Right renal pelvis (tissue), 4 donors: ENCODE measurements around the gene CCNK. TPM values are rescaled to one million over a fixed set of nuclear protein-coding genes. Genes with fewer than 3 reads are reported as not detected.

Experiments used
- DNase-seq, 4 donors: peaks; one replicate each; pipeline ENCODE4 v3.0.0-alpha.2; 2013; ENCODE audit warnings: low read depth in 4 of 4, low spot score in 3 of 4, missing footprints in 1 of 4
- polyA plus RNA-seq, 4 donors: library from polyadenylated mRNA; unstranded; fragments of 120-200 nt; gene quantifications; one replicate each; pipeline ENCODE4 v1.2.1, GENCODE V29; 2013; ENCODE audit not compliant: insufficient read length in 4 of 4

The CCNK gene
- 10 to 100 TPM; 41.7 to 54.9 (median 48.3) TPM for polyA plus RNA-seq

DNA sequence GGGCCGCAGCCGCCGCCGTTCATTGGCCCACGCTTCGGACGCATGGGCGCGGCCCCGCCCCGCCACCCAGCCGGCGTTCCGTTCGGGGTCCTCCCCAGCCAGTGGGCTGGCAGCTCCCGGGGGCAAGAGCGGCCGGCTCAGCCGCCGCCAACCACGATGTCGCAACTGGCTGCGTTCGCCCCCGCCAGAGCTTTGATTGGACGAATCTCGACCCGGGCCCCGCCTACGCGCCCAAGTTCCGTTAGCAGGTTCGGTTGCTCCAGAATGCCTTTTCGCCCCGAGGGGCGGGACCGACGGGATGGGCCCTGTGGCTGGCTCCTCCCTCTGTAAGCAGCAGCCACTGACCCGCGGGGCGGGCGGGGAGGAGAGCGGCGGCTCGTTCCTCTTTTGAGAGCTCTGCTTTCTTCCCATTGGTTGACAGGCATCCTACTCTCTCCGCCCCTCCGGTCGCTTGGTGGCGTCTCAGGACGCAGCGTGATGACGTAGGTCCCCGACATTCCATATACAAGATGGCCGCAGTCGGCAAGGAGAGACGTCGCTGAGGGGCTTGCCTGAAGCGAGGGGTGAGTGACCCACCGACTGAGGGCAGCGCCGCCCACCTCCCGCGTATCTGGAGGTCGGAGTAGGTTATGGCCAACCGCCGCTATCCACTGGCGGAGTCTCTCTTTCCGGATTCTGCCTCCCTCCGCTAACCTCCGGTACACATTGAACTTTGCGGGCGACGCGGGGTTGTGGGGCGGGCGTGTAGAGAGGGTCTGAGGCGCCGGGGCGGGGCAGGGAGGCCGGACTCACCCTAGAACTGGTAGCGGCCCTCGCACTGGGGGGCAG is at the start of gene CCNK:
CCNK (plus strand) TSS at position 493 of the 828 bp plus-strand sequence. CDS start 11,269 bp downstream, outside the sequence.
- DNase-seq = peak; percentile 99 to 100 (median 99)

DNA sequence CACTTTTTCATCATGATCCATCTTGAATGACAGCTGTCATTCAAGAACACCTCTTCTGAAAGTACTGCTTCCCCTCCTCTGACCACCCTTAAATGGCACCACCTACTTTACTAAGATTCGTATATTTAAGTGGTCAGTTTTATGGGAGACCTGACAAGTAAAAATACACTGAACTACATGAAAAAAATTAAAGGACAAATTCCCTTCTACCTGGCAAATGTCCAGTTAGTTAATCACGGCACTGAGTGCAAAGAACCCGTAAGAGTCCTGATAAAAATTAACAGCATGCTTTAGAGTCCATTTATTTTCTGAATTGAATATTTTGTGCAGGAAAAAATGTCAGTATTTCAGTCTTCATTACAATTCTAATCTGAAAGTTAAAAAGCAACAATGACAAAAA is 49.2 kb upstream of the CCNK start:
- DNase-seq = no peak

DNA sequence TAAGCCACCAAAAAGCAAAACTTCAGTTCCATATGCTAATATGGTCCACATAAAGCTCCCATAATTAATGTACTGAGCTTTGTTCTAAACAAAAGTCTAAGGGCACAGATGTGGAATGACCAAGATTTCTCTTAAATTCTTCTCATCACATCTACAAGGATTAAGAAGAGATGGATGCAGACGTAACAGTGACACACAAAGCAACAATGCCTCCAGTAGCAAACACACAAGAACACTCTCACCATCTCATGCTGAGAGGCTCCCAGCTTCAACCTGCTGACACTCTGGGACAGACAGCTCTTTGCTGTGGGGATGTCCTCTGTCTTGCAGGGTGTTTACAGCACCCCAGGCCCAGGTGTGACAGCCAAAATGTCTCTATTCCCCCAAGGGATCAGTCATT is 48.7 kb upstream of the CCNK start:
- no peak for DNase-seq

DNA sequence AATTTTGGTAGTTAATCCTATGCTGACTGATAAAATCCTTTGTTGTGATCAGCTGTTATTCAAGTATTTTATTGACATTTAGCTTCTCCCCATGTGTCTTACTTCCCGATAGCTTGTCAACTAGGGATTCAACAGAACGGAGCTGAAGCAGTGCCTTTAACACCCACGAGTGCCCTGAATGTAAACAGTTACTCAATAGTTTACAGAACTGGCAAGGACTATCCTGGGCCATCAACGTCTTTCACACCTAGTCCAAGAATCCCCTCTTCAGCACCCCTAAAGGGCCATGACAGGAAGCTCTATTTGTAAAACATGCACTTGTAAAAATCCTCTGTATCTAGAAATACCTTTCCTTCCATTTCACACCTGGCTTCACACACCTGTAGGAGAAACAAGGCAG is 45.9 kb upstream of the CCNK start:
- no peak for DNase-seq

DNA sequence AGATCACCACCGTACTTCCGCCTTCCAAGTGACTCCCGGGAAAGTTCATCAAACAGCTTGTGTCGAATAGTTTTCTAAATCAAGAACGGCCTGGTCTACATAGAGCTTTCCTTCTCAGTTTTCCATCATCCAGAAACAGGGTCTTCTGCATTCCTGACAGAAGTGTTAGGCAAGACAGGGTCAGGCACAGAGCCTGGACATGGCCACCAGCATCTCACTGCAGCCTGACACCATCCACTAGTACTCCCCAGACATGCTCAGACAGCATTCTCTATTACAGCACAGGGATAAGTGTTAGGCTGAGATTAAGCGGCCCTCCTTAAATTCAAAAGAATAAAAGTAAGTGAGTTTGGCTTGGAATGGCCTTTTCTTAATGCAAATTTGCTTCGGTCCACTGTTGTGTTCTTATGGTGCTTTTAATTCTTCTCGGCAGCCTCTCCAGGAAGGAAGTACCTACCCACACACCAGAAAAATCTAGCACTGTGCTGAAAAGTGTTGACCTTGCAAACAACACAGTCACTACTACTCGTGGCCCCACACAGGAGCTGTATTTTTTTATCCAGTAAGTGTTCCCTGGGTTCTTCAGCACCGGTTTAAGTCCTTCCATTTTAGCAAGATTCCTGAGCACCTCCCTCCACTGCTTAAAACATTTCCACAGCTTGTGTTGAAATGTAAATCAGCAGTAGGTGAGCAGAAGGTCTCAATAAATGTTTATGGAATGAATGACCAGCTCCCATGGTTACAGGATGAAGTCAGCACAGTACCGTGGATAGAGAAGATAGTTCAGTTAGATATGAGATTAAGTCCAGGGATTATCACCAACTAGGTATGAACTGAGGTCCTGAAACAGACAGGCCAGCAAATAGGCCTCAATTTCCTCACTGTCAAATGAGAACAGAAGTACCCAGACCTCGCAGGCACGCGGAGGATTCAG is 44.7 kb upstream of the CCNK start:
- DNase-seq = no peak

GRCh38 chr14:99437706-99438105 is 43.5 kb upstream of the CCNK start:
- DNase-seq = no peak

GRCh38 chr14:99440278-99440677 is 40.9 kb upstream of the CCNK start:
- no peak for DNase-seq

DNA sequence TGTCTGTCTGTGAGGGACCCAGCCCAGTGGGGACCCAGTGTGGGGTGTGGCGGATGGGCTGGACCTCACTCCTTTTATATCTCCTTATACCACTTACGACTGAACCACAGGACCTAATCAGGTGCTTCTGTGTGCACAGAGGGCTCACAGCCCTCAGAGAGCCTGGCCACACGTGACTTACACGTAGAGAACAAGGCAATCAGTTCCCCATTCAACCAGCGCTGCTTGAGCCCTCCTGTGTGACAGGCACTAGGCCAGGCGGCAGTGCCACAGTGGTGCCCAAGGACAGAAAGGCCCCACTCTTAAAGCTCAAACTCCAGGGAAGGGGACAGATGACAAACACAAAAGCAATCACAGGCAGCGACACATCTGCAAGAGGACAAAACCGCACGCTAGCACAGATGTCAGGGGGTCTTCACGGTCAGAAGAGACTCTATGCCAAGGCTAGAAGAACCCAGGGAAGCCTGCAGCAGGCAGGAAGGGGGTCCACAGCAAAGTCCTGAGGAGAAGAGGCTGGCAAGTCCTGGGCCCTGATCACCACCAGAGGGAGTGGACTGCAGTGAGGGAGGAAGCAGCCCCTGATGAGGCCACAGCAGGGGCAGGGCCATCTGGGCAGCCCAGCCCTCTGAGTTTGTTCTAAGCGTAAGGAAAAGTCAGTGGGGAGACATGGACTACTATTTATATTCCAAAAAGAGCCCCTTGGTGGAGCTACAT is 39.9 kb upstream of the CCNK start:
- DNase-seq = no peak

GRCh38 chr14:99441918-99442317 is 39.3 kb upstream of the CCNK start:
- DNase-seq = no peak

GRCh38 chr14:99445931-99446330 is 35.3 kb upstream of the CCNK start:
- no peak for DNase-seq

- DNase-seq = no peak
Measured at GRCh38 chr14:99447739-99448138, 33.5 kb upstream of the CCNK start.

- no peak for DNase-seq
Measured at GRCh38 chr14:99450266-99450665, 30.9 kb upstream of the CCNK start.

DNA sequence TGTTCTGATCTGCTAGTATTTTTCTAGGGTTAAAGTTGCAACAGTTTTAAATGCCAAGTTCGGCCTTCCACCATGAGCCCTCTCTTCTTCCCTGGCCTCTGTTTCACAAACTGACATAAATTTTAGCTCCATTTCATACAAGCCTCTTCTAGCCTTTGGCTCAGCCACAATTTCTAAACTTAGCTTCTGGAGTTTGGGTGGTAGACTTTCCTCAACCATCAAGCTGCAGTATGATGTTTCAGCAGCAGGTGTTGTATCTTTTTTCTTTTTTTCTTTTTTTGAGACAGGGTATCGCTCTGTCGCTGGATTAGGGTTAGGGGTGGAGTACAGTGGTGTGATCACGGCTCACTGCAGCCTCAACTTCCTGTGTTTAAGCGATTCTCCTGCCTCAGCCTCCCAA is 30.0 kb upstream of the CCNK start:
- DNase-seq = no peak

DNA sequence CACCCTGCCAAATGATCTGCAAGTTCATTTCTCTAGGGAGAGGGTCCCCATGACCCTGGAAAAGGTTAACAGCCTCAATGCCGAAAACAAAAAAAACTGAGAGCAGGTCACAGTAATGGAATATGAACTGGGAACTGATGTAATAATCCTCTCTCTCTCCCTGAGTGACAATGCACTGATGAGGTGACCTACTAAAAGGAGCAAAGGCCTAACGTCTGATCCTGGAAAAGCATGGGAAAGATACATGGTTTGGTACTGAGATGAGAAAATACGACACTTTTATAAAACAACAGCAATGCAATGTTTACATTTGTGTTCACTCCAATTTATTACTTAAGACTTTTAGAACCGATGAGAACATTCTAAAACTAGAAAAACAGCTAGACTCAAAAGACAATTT is 28.2 kb upstream of the CCNK start:
- DNase-seq = no peak

DNA sequence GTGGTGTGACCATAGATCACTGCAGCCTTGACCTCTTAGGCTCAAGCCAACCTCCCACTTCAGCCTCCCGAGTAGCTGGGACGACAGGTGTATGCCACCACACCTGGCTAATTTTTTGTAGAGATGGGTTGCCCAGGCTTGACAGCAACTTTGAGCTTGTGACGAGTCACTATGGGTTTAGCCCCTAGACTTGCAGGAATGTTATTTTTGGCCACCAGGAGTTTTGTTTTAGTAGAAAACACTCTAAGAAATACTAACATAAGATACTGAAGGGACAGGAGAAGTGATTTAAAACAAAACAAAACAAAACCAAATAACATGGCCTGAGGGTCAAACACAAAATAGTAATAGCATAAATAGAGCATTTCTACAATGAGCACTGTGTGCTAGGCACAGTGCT is 27.0 kb upstream of the CCNK start:
- DNase-seq = no peak

GRCh38 chr14:99459481-99460100 is 21.6 kb upstream of the CCNK start:
- DNase-seq = no peak

DNA sequence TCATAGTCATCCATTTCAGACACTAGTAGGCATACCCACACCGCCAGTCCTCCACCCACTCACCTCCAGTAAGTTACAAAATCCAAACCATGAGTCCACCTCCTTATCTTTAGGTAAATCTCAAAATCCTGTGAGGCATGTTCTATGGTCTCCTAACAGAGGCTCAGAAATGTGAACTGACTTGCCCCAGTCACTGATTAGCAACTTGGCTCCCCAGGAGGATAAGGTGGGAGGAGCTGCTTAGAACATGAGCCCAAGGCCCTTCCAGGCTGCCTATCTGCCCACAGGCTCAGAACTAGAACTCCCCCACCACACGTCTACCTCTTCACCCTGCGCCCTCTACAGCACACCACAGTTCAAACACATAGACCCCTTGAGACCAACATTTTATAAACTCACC is 20.4 kb upstream of the CCNK start:
- no peak for DNase-seq

DNA sequence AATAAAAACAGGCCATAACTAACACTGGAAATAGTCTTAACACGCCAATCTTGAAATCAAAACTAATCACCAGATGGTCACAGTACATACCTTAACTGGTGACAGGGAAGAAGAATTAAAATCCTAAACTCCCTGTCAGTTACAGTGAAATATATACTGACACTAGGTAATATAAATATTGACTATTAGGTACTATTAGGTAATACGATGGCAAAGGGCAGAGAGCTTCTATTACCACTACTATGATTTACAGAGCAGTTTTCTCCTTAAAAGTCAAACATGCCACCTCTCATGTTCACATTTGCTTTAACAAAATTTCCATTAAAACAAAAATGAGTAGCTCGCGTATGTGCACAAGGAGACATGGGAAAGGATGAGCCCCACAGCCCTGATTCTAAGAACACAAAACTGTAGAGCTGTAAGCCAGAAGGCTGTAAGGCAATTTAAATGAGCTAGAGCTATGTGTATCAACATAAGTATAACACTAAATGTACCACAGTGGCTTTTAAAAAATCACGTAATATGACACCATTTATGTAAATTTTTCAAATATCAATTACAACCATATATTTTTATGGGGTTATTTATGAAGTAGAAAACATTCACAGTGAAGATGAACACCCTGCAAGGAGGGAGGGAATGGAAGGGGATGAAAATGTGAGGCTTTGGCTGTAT is 19.7 kb upstream of the CCNK start:
- DNase-seq = no peak

DNA sequence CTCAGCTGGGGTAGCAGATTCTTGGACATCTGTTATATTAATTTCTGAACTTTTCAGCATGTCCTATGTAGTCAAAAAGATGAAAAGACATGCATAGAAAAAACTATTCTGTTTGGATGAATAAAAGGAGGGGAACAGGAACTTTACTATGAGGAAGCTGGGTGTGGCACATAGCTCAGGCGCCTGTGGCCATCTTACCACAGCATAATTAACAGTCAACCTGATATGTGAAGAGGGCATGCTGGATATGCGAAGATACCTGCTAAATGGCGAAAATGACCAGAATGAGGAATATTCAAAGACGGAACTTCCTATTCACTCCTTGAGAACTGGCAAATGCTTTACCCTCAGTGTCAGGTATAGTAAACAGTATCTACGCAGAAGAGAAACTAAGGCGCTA is 19.0 kb upstream of the CCNK start:
- DNase-seq = no peak

DNA sequence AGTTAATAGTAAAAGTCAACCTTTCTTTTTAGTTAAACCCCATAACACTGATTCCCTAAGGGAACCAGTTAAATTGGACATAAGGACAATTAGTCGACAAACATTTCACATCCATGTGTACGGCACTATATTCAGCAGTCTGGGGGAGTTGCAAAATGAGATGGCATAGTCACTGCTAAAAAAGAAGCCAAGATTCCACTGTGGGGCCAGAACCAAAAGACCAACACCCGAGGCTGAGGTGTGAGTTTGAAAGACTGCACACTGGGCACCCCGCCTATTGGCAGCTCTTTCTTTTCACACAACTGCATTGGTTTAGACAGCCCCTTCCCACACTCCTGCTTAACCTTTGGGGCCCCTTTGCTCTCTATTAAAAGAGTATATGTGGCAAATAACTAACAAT is 17.2 kb upstream of the CCNK start:
- no peak for DNase-seq
